Measurements from ENCODE around the gene GAREM1.

GAREM1 gene

DNA sequence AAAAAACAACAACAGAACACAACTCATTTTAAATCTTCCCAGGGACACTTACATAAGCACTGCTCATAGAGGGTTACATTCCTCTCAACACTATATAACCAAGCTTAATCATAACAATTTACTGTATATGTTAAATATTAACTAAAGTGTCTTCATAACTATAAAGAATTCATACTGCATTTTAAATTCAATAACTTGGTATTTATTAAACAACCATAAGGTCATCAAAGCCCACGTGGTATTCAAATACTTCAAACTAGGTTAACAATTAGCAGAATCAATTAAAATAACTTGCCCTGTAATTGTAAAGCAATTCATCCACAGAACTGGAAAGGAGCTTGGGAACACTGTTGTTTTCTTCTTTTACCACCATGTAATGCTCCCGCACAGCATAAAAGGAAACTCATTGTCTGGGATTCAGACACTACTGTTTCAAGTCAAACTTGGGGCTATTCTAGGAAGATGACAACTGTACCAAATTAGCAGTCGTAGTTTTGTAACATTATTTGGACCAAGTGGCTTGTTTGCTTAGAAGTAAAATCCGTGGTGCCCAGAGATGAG lies 10.4 kb downstream of the GAREM1 start:
- Histone ChIP-seq H3K27ac (ENCODE audit: low read depth, low read length, poor library complexity, severe bottlenecking) (no peak overlapping the region), H3F3A (ENCODE audit: insufficient read depth, low read length) (no peaks in the 10 kb centered on the region), H3K4me2 (ENCODE audit: low read length) (no peak overlapping the region), H3K4me1 (ENCODE audit: insufficient read depth, low read length, severe bottlenecking) (no peaks in the 10 kb centered on the region), H3K4me3 (ENCODE audit: low read depth, low read length, poor library complexity, severe bottlenecking) (no peak overlapping the region), H3K9ac (ENCODE audit: low read length) (no peak overlapping the region), H4K20me1 (ENCODE audit: insufficient read depth, low read length) (no peaks in the 10 kb centered on the region; the same call in 1 of the 2 replicates), H3K79me2 (ENCODE audit: insufficient read depth, low read length) (no peaks in the 10 kb centered on the region), H3K27me3 (ENCODE audit: insufficient read depth, low read length) (no peaks in the 10 kb centered on the region), H3K36me3 (ENCODE audit: insufficient read depth, low read length) (no peaks in the 10 kb centered on the region), H2AFZ (ENCODE audit: low read length) (no peak overlapping the region), H3K9me2 (ENCODE audit: low read depth, low read length) (no peaks in the 10 kb centered on the region), H3K9me3 (ENCODE audit: low read length) (no peaks in the 10 kb centered on the region)
- TF ChIP-seq EZH2 (IDR thresholded peaks at IDR 0.05; ENCODE audit: borderline replicate concordance, low read length), result no peak
- TF ChIP-seq, protein P1, sequence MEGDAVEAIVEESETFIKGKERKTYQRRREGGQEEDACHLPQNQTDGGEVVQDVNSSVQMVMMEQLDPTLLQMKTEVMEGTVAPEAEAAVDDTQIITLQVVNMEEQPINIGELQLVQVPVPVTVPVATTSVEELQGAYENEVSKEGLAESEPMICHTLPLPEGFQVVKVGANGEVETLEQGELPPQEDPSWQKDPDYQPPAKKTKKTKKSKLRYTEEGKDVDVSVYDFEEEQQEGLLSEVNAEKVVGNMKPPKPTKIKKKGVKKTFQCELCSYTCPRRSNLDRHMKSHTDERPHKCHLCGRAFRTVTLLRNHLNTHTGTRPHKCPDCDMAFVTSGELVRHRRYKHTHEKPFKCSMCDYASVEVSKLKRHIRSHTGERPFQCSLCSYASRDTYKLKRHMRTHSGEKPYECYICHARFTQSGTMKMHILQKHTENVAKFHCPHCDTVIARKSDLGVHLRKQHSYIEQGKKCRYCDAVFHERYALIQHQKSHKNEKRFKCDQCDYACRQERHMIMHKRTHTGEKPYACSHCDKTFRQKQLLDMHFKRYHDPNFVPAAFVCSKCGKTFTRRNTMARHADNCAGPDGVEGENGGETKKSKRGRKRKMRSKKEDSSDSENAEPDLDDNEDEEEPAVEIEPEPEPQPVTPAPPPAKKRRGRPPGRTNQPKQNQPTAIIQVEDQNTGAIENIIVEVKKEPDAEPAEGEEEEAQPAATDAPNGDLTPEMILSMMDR (IDR thresholded peaks at IDR 0.05; ENCODE audit: low read length), result no peak

GRCh38 chr18:32459361-32460101 lies 11.2 kb downstream of the GAREM1 start:
- Histone ChIP-seq H3K4me1 (ENCODE audit: insufficient read depth, low read length, severe bottlenecking) (no peaks in the 10 kb centered on the region), H3K27ac (ENCODE audit: low read depth, low read length, poor library complexity, severe bottlenecking) (no peak overlapping the region)
- TF ChIP-seq, protein P1 (IDR thresholded peaks at IDR 0.05; ENCODE audit: low read length), result no peak
- no peak for TF ChIP-seq EZH2 (IDR thresholded peaks at IDR 0.05; ENCODE audit: borderline replicate concordance, low read length)

GRCh38 chr18:32455361-32455760 lies 15.3 kb downstream of the GAREM1 start:
- no peak for TF ChIP-seq EZH2 (IDR thresholded peaks at IDR 0.05; ENCODE audit: borderline replicate concordance, low read length)
- TF ChIP-seq, protein P1 (IDR thresholded peaks at IDR 0.05; ENCODE audit: low read length), result no peak
- no peaks in the 10 kb centered on the region for H3K4me1 ChIP-seq (ENCODE audit: insufficient read depth, low read length, severe bottlenecking)
- no peaks in the 10 kb centered on the region for H3K79me2 ChIP-seq (ENCODE audit: insufficient read depth, low read length)
- H2AFZ ChIP-seq (ENCODE audit: low read length), result no peak overlapping the region
- no peaks in the 10 kb centered on the region for H3K9me3 ChIP-seq (ENCODE audit: low read length)
- H3K36me3 ChIP-seq (ENCODE audit: insufficient read depth, low read length), result no peaks in the 10 kb centered on the region
- no peak overlapping the region for H3K27ac ChIP-seq (ENCODE audit: low read depth, low read length, poor library complexity, severe bottlenecking)
- H3K9ac ChIP-seq (ENCODE audit: low read length), result no peak overlapping the region
- no peaks in the 10 kb centered on the region for H3F3A ChIP-seq (ENCODE audit: insufficient read depth, low read length)
- no peak overlapping the region for H3K4me2 ChIP-seq (ENCODE audit: low read length)
- no peaks in the 10 kb centered on the region for H3K9me2 ChIP-seq (ENCODE audit: low read depth, low read length)
- no peak overlapping the region for H3K4me3 ChIP-seq (ENCODE audit: low read depth, low read length, poor library complexity, severe bottlenecking)
- H4K20me1 ChIP-seq (ENCODE audit: insufficient read depth, low read length), result no peaks in the 10 kb centered on the region; the same call in 1 of the 2 replicates
- H3K27me3 ChIP-seq (ENCODE audit: insufficient read depth, low read length), result no peaks in the 10 kb centered on the region

More at GRCh38 chr18:32459361-32460101, 11.2 kb downstream of the GAREM1 start:
- no peaks in the 10 kb centered on the region for H3F3A ChIP-seq (ENCODE audit: insufficient read depth, low read length)
- no peaks in the 10 kb centered on the region for H3K79me2 ChIP-seq (ENCODE audit: insufficient read depth, low read length)
- H3K9ac ChIP-seq (ENCODE audit: low read length), result no peak overlapping the region
- H4K20me1 ChIP-seq (ENCODE audit: insufficient read depth, low read length), result no peaks in the 10 kb centered on the region; the same call in 1 of the 2 replicates
- no peak overlapping the region for H3K4me2 ChIP-seq (ENCODE audit: low read length)
- no peaks in the 10 kb centered on the region for H3K9me2 ChIP-seq (ENCODE audit: low read depth, low read length)
- H3K27me3 ChIP-seq (ENCODE audit: insufficient read depth, low read length), result no peaks in the 10 kb centered on the region
- H2AFZ ChIP-seq (ENCODE audit: low read length), result no peak overlapping the region
- no peak overlapping the region for H3K4me3 ChIP-seq (ENCODE audit: low read depth, low read length, poor library complexity, severe bottlenecking)
- H3K9me3 ChIP-seq (ENCODE audit: low read length), result no peaks in the 10 kb centered on the region
- H3K36me3 ChIP-seq (ENCODE audit: insufficient read depth, low read length), result no peaks in the 10 kb centered on the region
